Body of pancreas (tissue), 4 donors: ENCODE results near the gene SLC26A6. TPM values are rescaled to one million over a fixed set of nuclear protein-coding genes. Genes with fewer than 3 reads are reported as not detected.

Experiments used
- ATAC-seq: fragments of 150-250 bp; one replicate; pipeline ENCODE4 v1.9.1; 2016
- DNase-seq, 4 donors: peaks; one replicate each; pipeline ENCODE4 v3.0.0-alpha.2; 2019
- H3K27ac ChIP-seq, 4 donors: fragments of 200-600 bp; sonication (generic); 1 replicate in 3 of 4; 2 replicates in 1 of 4; pipeline versions ENCODE4 v1.5.1 to v1.6.1; 2016 to 2019; ENCODE audit warnings: mild to moderate bottlenecking in 1 of 4, mixed read lengths in 1 of 4, moderate library complexity in 1 of 4
- H3K27me3 ChIP-seq, 2 donors: fragments of 200-600 bp; sonication (generic); one replicate each; pipeline ENCODE4 v1.6.0; 2016; ENCODE audit warnings: mild to moderate bottlenecking in 1 of 2
- H3K36me3 ChIP-seq, 2 donors: fragments of 200-600 bp; sonication (generic); replicated peaks in 1 of 2; 2 replicates each; pipeline ENCODE4 v1.5.1; 2016; ENCODE audit warnings: low read depth in 2 of 2; ENCODE audit not compliant: insufficient read depth in 1 of 2
- H3K4me1 ChIP-seq: fragments of 200-600 bp; sonication (generic); one replicate; pipeline ENCODE4 v1.6.0; 2016
- H3K4me3 ChIP-seq, 2 donors: fragments of 200-600 bp; sonication (generic); 1 replicate in 1 of 2; 2 replicates in 1 of 2; pipeline ENCODE4 v1.5.1; 2016 to 2019
- H3K9me3 ChIP-seq, 3 donors: fragments of 200-600 bp; sonication (generic); 1 replicate in 2 of 3; 2 replicates in 1 of 3; pipeline ENCODE4 v1.5.1; 2016
- CTCF ChIP-seq, 7 experiments: fragments of 450-650 bp in 4 of 7; fragments of 200-600 bp in 3 of 7; sonication (generic) in 3 of 7; IDR thresholded peaks; one replicate each; pipeline ENCODE4 v1.5.1; 2016 to 2019; ENCODE audit warnings: antibody characterized with exemption in 7 of 7
- POLR2A ChIP-seq, 3 donors: fragments of 450-650 bp; IDR thresholded peaks; one replicate each; pipeline ENCODE4 v1.6.1; 2016; ENCODE audit warnings: antibody characterized with exemption in 3 of 3, mild to moderate bottlenecking in 2 of 3
- WGBS, 2 donors: methylation state at CpG; one replicate each; pipeline ENCODE4 v1.1.5; 2017; 5-methylcytosine and 5-hydroxymethylcytosine counted together
- intact Hi-C: fragments of 100-400 bp; cut with DNase I; formaldehyde crosslinking; loops from one replicate; pipeline ENCODE4 v1.15.1; 2023
- total RNA-seq, 2 donors: library from RNA; depleted of rRNA; stranded (reverse); fragments of >200 nt; gene quantifications; one replicate each; pipeline ENCODE4 v1.1.0, GENCODE V29; 2016

The SLC26A6 gene
- total RNA-seq, 2 donors from 2014 or later = 17.8 to 35.0 TPM

GRCh38 chr3:48598323-48599076, 36.8 kb downstream of the SLC26A6 start:
- no peak for TF ChIP-seq POLR2A (IDR thresholded peaks at IDR 0.05)
- no peak for TF ChIP-seq CTCF (IDR thresholded peaks at IDR 0.05)
- Histone ChIP-seq H3K9me3 (no peaks in the 10 kb centered on the region), H3K27me3 (no peaks in the 10 kb centered on the region), H3K4me3 (no peak overlapping the region), H3K4me1 (peaks cover 13% of the 10 kb centered on the region), H3K36me3 (peaks cover 15 to 40% of the 10 kb centered on the region in 2 donors), H3K27ac (no peak overlapping the region)
- WGBS, 2 donors = 78 to 94% methylated on average over 3 to 5 of the region's 5 CpGs
- DNase-seq (peak in 1 of 4 donors; percentile 17), ATAC-seq (no peak)
- intact Hi-C loops = no loop called here

DNA sequence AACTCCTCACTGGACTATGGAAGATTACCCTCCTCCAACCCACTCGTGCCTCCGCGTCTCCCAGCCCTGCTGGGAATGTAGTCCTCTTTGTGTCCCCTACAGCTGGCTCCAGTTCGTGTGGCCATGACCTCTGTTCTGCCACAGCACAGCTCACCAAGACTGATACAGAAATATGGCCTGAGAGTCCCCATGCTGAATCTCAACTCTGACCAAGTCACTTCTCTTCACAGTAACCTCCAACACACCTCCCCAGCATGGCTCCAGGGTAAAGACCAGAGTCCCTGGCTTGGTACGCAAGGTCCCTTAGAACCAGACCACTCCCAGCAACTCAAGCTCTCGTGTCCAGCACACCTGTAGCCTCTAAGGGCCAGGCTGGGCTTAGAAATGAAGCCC, 37.9 kb downstream of the SLC26A6 start:
- intact Hi-C loops = no loop called here
- DNase-seq (no peak), ATAC-seq (no peak)
- Histone ChIP-seq H3K9me3 (no peaks in the 10 kb centered on the region), H3K27ac (no peak overlapping the region), H3K36me3 (peaks cover 14 to 31% of the 10 kb centered on the region in 2 donors), H3K27me3 (no peaks in the 10 kb centered on the region), H3K4me3 (no peak overlapping the region), H3K4me1 (peaks cover 13% of the 10 kb centered on the region)
- WGBS, 2 donors = 54 to 73% methylated on average over 6 of the region's 6 CpGs
- TF ChIP-seq POLR2A (IDR thresholded peaks at IDR 0.05) = no peak
- no peak for TF ChIP-seq CTCF (IDR thresholded peaks at IDR 0.05)

DNA sequence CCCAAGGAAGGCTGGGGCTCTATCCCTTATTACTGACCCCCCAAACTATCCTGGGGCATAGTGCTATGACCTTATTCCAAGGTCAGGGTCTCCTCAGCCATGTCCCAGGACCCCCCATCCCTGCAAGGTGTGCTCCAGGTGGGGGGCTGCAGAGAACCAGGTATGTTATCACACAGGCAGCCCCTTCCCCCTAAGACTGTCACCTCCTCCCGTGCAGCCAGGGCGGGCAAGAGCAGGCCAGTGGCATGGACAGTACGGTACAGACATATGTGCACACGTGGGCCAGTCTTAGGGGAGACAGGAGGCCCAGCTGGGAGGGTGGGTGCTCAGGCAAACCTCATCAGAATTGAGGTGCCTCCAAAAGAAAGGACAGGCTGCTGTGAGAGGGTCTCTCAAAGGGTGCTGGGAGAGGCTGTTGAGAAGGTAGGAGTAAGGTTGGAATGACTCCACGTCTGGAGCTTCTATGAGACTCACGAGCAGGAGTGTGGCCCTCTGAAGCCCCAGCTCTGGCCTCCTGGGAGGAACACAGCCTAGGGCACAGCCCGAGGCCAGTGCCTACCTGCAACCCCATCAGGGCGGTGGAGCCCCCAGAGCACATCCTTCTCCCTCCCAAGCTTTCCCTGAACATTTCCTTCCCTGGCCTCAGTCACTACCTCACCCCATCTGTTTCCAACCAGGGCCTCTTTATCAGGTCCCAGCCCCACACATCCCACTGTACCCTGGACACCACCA, 38.4 kb downstream of the SLC26A6 start:
- WGBS, 2 donors = 60 to 66% methylated on average over 8 of the region's 8 CpGs
- Histone ChIP-seq H3K27me3 (no peaks in the 10 kb centered on the region), H3K4me3 (no peak overlapping the region), H3K36me3 (peaks cover 14 to 31% of the 10 kb centered on the region in 2 donors), H3K4me1 (peaks cover 13% of the 10 kb centered on the region), H3K27ac (no peak overlapping the region), H3K9me3 (no peaks in the 10 kb centered on the region)
- TF ChIP-seq CTCF (IDR thresholded peaks at IDR 0.05) = no peak
- no peak for TF ChIP-seq POLR2A (IDR thresholded peaks at IDR 0.05)
- ATAC-seq = no peak
- intact Hi-C loops = no loop called here
- no peak for DNase-seq

DNA sequence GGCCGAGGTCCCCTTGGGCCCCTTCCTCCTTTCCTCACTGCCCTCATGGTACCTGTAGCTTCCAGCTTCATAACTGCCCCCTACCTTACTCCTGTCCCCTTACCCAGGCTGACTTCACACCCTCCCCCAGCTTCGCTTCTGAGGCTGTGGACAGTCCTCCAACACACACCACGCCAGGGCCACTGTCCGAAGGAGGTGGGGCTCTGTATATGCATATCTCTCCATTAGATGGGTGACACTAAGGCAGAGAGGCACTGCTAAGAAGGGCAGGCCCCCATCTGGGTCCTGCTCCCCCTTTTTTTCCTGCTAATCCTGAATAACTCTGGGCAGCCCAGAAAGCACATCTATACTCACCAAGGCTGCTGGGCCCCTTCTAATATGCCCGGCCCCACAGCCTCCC, 39.1 kb downstream of the SLC26A6 start:
- no peak for TF ChIP-seq POLR2A (IDR thresholded peaks at IDR 0.05)
- TF ChIP-seq CTCF (IDR thresholded peaks at IDR 0.05) = no peak
- DNase-seq (no peak), ATAC-seq (no peak)
- 66 to 70% methylated on average over 5 of the region's 5 CpGs for WGBS, 2 donors
- Histone ChIP-seq H3K27me3 (no peaks in the 10 kb centered on the region), H3K9me3 (no peaks in the 10 kb centered on the region), H3K4me1 (peaks cover 13% of the 10 kb centered on the region), H3K27ac (no peak overlapping the region), H3K4me3 (no peak overlapping the region), H3K36me3 (peaks cover 12 to 26% of the 10 kb centered on the region in 2 donors)
- intact Hi-C loops = no loop called here
